ENCODE data around the gene RBM33.
"Not testable (repeated sequence)": the region's sequence is repeated elsewhere in the genome, so short reads cannot be mapped to it uniquely, and the experiment has no call there.

Gene RBM33, protein sequence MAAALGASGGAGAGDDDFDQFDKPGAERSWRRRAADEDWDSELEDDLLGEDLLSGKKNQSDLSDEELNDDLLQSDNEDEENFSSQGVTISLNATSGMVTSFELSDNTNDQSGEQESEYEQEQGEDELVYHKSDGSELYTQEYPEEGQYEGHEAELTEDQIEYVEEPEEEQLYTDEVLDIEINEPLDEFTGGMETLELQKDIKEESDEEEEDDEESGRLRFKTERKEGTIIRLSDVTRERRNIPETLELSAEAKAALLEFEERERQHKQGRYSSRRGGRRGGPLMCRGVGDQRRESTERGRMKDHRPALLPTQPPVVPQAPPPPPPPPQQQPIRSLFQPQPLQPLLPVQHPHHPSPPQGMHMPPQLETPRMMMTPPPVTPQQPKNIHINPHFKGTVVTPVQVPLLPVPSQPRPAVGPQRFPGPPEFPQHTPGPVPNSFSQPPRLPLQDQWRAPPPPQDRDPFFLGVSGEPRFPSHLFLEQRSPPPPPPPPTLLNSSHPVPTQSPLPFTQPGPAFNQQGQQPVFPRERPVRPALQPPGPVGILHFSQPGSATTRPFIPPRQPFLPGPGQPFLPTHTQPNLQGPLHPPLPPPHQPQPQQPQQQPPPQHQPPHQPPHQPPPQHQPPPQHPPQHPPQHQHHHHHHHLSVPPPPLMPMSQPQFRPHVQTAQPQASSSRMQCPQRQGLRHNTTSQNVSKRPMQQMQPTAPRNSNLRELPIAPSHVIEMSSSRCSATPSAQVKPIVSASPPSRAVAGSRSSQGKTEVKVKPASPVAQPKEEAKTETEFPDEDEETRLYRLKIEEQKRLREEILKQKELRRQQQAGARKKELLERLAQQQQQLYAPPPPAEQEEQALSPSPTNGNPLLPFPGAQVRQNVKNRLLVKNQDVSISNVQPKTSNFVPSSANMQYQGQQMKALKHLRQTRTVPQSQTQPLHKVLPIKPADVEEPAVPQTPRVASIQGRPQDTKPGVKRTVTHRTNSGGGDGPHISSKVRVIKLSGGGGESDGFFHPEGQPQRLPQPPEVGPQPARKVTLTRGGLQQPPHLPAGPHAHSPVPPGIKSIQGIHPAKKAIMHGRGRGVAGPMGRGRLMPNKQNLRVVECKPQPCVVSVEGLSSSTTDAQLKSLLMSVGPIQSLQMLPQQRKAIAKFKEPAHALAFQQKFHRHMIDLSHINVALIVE

DNA sequence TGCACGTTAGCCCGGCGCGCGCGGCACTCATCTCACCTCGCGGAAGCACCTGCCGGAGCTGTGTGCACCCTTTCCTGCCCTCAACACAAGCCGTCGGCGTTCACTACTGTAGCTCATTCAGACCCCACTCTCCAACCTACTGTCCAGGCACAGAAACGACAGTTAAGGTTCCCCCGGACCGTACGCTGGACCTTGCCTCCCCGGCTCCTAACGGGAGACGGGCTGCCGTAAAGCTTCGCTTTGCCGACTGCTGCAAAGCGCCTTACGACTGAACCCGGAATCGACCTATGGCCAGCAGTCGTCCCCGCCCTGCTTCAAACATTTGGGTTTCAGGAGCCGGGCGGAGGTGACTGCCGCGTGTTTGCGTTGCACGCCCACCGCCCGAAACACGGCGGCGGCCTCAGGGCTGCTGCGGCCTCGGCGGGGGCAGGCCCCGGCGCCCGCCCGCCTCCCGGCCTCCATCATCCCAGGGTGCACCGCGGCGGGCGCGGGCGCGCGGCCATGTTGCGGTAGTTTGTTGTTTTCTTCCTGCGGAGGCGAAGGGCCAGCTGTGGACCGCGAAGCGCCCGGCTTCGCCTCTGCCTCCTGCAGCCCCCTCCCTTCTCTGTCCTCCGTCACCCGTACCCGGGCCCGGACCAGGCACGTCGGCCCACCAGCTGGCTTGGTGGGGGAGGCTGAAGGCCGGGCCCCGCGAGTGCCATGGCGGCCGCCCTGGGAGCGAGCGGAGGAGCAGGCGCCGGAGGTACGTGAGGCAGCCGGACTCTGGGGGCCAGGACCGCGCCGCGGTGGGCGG, at the start of gene RBM33:
TSS of gene RBM33 (plus strand) at position 484 of the 793 bp plus-strand sequence. CDS start at position 700, 216 bp downstream.
- DNase-seq, result peak; percentile 29

DNA sequence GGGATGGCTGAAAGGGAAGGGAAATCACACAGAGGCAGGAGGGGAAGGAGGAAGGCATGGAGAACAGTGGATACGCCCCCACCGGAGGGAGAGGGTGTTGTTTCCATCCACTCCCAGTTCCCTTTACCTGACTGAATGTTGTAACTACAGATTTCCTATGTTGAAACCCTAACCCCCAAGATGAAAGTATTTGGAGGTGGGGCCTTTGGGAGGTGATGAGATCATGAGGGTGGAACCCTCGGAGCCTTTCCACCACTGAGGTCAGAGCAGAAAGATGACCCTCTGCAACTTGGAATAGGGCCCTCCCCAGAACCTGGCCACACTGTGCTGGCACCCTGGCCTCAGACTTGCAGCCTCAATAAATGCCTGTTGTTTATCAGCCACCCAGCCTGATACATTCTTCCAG, 49.5 kb upstream of the RBM33 start:
- no peak for DNase-seq

DNA sequence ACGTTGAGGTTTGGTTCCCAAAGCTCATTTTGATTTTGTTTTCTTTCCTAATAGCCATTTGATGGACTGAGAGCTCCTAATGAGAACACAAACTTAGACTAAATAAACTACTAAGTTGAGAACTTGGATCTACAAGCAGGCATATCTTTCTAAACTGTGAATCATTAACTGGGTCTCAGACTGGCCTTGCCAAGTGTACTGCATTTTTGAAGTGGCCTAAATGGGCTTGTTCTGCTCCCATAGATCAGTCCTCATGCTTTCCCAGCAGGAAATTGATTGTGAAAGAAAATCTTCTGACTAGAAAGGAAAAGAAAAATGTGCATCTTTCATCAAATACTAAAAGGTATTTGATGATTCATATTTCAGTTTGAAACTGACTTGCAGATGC, 46.7 kb upstream of the RBM33 start:
- no peak for DNase-seq

DNA sequence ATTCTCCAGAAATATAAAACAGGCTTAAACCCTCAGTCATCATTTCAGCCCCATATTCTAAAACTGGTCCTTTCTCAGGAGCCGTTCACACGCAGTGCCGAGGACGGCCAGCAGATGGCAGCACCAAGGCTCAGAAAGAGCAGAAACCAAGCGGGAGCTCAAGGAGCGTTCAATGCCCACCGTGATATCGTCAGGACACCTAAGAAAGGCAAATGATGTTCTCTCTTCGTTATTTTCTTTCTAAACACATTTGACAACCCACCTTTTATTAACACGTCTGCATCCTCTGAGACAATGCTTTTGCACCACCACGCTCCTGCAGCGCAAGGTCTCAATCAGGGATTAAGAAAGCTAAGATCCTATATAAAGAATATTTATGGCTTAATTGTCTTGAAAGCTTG, 45.7 kb upstream of the RBM33 start:
- no peak for DNase-seq

DNA sequence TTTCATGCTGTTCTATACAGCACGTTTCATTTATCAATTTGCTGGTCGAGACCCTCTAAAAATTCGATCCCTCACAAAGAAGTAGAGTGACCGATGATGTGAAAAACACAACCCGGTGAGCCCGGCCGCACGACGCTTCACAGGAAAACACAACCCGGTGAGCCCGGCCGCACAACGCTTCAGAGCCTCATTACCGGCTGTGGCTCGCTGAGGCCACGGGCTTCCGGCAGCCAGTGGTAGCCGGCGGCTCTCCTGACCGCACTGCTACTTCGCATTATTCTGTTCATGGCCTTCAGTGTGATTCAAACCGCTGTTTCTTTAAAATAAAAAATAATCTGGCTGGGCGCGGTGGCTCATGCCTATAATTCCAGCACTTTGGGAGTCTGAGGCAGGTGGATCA, 42.3 kb upstream of the RBM33 start:
- DNase-seq, result no peak

DNA sequence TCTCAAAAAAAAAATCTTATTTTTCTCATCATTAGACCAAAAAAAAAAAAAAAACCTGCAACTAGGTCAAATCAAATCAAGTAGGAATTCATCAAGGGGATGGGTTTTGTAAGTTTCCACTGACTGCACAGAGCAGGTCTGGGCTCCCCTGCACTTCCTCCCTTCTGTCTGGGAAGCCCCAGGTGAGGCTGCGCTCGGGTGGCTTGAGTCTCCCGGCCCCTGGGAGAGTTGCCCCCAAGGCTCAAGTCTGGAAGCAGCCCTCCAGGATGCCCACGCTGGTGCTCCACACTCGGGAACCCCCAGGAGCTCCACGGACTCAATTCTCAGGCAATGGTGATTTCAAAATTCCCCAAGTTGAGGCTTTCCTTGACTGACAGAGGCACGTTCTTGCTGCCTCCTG, 41.7 kb upstream of the RBM33 start:
- DNase-seq, result no peak

DNA sequence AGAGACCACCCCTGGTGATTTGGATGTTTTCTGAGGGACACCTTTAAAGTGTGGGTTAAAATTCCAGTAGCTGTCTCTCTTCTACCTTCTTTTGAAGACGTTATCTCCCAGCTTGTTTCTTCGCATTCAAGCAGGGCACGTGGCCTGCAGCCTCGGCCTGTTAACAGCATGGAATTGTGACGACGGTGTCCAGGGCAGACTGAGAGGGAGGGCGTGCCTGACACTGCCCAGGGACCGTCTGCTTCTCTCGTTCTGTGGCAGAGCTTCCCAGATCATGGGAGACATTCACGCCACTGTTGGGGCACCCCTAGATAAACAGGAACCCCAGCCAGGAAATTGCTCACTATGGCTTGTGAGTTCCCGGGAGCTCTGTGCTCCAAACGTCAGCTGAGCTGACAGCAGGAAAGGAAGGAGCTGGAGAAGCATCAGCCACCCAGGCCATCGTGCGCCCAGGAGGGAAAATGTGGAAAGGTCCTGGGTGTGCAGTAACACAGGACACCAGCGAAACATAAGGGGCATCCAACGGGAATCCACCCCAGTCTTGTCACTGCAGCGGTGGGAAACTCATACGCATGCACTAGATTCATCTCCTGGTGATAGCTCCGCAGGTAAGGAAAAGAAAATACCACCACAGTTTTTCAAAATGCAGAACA, 41.1 kb upstream of the RBM33 start:
- no peak for DNase-seq

DNA sequence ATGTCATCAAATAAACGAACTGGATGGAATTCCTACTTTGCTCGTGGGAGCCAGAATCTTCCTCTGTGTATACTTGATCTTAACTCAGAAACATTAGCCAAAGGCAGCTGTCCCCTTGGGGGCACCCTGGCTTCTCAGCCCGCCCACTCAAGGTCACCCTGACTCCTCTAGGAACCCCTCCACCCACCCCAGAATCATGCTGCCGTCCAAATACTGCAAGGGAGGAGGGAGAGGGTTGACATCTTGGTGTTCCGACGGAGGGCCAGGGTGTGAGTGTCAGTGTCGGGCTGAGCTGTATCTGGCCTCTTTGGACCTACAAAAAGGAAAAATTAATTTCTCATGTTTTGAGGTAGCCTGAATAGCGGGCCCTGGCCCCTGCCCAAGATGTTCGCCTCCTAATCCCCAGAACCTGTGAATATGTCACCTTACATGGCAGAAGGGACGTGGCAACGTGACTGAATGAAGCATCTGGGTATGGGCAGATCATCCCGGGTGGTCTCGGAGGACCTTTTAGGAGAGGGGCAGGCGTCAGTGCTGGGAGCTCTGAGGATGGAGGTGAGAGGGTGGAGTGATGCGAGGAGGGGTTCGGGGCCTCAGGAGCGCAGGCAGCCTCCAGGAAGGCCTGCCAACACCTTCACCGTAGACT, 40.5 kb upstream of the RBM33 start:
- no peak for DNase-seq

DNA sequence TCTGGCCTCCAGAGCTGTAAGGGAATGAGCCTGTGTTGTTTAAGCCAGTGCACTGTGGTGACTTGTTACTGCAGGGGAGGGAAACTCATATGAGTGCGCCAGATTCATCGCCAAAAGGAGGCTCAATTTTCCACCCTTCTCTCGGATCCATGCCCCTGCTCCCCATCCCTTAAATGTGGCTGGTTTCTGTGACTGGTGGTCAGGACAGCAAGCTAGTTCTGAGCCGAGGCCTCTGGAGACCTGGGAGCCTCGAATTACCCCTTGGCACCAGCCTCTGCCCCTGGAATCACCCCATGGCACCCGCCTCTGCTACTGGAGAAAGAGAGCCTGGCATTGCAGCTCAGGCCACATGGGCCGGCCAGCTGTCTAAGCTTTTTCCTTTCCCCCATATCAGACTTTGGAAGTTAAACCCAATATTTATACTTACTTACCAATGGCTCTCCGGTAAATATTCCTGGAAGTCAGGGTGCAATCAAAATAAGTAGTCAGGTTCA, 39.9 kb upstream of the RBM33 start:
- no peak for DNase-seq

DNA sequence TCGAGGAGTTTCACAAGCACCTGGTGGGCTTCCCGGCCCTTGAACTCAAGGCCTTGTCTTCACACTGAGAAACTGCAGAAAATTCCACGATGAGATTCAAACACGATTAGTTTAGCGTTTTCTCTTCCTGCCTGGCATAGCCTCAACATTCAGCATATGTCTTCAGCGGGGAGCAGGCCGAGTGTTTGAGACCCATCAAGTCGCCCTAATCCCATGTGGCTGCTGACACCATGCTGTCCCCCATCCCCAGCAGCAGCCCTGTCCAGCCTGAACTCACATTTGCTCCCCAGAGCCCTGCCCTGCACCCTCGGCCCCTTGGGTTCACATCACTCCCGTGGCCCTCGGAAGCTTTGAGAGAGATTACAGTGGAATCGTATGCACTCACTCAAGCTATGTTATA, 35.3 kb upstream of the RBM33 start:
- no peak for DNase-seq

DNA sequence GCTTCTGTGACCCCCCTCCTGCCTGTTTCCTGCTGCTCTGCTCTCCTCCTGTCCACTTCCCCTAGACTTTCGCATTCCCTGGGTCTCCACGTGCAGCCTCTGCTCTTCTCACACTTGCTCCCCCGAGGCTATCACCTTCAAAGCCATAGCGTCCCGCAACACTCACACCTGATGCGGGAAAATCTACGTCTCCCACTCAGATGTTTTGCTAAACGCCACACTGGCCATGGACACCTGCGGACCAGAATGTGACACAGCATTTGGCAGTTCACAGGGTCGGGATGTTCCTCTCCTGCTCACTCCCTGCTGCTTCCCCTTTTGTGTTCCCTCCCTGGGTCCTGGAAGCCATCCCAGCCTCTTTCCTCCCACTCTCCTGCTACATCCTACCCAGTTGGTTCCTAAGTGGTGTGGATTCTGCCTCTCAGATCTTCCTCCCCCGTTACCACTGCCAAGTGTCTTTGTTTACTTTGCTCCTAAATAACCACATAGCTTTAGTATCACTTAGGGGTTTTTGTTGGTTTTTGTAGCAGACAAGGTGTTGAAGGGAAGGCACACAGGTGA, 33.7 kb upstream of the RBM33 start:
- DNase-seq, result no peak

DNA sequence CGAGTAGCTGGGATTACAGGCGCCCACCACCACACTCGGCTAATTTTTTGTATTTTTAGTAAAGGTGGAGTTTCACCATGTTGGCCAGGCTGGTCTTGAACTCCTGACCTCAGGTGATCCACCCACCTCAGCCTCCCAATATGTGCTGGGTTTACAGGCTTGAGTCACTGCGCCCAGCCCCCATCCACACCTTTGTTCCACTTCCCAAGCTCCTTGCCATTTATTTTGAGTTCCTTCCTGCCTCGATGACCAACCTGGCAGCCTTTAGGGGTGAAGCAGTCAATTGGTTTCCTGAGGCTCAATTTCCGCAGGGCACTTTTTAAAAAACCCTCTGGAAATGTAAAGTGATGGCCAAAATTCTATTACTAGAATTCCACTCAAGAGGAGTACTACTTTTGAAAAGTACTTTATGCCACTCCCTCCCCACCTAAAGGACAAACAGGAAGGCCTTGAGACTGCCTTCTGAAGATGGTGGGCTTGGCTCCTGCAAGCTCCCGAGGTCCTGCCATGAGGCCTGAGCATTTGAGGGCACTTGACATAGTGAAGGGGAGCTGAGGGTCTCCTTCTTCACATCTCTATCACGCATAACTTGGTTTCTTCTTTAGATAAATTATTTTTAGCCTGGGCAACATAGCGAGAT, 32.5 kb upstream of the RBM33 start:
- no peak for DNase-seq

DNA sequence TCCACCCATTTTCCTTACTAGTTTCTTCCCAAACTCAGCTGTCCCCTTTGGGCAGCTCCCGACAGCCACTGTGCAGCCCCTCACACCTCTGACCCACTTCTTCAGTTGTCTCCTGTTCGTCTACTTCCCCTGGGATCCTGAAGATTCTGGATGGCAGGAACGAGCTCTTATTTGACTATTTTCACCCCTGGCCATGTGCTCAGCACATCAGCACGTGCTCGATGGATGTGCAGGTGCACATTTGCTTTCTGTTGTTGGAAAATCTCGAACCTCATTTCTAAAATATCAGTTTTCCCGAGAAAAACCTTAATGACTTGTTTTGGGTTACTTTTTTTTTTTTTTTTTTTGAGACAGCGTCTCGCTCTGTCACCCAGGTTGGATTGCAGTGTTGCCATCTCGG, 31.8 kb upstream of the RBM33 start:
- DNase-seq, result no peak

DNA sequence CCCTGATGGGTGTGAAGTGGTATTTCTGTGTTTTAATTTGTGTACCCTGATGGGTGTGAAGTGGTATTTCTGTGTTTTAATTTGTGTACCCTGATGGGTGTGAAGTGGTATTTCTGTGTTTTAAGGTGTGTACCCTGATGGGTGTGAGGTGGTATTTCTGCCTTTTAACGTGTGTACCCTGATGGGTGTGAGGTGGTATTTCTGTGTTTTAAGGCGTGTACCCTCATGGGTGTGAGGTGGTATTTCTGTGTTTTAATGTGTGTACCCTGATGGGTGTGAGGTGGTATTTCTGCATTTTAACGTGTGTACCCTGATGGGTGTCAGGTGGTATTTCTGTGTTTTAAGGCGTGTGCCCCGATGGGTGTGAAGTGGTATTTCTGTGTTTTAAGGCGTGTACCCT, 29.4 kb upstream of the RBM33 start:
- DNase-seq, result not testable (repeated sequence)

DNA sequence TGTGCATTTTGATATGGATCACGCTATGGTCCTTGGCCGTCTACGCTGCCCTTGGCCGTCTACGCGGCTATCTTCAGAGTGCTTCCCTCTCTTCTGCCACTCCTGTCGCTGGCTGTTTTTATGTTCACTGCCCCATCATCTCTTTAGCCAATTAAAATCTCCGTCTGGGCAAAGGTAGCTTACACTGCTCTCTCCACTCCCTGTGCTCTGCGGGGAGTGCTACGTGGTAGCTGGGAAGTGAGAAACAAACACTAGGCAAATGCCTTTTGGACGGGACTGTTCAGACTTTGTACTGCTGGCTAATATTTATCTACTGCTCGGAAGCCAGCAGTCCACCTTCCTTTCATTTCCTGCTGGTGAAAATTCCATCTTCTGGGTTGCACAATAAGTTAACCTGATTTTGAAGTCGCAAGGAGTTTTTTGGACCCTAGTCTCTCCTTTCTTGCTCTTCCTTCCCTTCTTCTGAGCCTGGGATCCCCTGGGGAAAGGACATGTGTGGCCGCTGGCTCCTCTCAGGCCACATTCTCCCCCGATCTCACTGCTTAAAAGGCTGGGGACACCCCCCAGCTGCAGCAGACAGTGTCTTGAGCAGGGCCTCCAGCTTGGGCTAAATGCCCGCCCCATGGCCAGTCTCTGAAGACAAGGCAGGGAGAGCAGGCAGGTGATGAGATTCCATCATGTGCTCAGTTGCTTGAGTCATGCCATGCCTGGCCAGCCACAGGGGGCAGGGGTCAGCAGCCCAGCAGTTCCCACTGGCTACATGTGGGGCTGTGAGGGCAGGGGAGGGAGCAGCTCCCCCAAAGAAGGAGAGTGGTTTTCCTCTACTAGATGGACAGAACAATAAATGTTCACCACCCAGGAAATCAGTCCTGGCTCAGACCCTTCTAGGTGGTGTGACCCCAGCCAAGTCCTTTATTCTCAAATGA, 25.5 kb upstream of the RBM33 start:
- no peak for DNase-seq

DNA sequence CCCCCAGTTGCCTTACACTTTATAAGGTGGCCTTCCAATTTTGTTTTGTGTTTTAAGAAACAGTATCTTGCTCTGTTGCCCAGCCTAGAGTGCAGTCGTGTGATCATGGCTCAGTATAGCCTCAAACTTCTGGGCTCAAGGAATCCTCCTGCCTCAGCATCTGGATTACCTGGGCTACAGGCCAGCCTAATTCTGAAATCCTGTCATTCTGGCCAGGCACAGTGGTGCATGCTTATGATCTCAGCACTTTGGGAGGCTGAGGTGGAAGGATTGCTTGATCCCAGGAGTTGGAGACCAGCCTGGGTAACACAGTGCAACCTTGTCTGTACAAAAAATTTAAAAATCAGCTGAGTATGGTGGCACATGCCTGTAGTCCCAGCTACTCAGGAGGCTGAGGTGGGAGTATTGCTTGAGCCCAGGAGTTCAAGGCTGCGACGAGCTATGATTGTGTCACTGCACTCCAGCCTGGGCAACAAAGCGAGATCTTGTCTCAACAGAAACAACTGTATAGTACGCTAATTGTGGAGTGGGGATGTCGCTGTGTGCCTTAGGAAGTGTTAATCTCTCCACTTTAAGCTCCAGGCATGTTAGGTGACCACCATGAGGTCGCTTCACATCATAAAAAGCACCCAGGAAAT, 24.7 kb upstream of the RBM33 start:
- DNase-seq, result no peak

DNA sequence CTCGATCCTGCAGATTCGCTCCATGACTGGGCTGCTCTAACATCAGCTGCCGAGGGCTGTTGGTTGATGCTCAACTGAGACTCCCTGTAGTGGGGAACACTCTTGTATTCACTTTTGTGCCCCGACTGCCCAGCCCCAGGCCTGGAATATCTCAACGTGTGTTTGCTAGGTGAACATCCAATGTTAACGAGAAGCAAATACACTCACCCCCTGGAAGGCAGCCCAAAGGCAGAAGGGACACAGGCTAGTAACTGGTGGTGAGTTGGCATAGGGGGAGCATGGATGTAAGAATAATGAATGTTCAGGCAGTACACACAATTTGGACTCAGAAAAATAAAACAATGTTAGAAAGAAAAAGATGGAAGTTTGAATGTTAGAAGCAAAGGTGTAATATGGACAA, 24.0 kb upstream of the RBM33 start:
- no peak for DNase-seq

DNA sequence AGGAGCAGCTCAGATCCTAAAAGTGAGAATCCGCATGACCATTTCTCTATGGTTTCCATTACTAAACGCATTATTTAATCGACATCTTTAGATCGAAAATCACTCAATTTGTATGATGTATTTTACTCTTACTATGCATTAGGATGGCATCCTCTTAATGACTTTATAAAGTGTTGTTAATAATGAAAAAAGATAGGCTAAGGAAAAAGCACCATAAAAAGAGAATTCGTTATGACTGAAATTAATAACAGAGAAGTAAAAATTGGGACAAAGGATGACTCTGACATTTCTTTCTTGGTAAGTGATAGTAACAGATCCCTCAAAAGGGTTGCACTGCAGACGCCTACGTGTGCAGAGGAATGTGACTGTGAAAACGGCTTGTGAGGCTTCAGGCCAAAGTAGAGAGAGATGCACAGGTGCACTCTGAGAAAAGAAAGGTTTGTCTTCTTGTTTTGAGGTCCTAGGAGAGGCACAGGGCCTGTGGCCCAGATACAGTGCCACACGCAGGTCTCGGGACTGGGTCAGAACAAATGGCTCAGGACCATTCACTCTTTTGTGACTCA, 23.0 kb upstream of the RBM33 start:
- no peak for DNase-seq

DNA sequence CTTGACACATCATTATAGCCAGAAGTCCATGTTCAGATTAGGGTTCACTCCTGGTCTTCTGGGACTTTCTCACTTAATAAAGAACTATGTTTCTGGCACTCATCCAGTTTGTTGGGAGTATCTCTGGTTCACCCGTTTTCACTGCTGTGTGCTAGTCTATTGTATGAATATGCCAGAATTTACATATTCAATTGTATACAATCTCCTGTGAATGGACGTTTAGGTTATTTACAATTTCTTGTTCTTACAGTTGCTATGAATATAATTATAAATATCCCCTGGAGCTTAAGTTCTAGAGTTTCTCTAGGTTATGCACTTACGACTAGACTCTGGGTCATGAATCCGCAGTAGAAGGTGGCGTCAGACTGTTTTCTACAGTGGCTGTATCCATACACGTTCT, 20.0 kb upstream of the RBM33 start:
- no peak for DNase-seq
